HCT116 (cell line): ENCODE measurements around the gene FLACC1. TPM values are rescaled to one million over a fixed set of nuclear protein-coding genes. Genes with fewer than 3 reads are reported as not detected.

ENCODE experiments used
- ATAC-seq: fragments of 200-7000 bp; cut with Tn5 transposase; 2 replicates; pipeline ENCODE4 v1.9.1; 2020; ENCODE audit warnings: mild to moderate bottlenecking, moderate library complexity
- BruUV-seq: library from RNA; stranded (reverse); fragments of 400-500 nt; replicated peaks from 2 replicates; lab custom pipeline; 2021; lab: Mats Ljungman, UMichigan
- CTCF ChIA-PET: fragments of 300-600 bp; sonication (Branson Sonifier 250); formaldehyde crosslinking; loops from one replicate; lab custom pipeline; 2021; ENCODE audit warnings: antibody characterized with exemption; lab: Charles Lee
- POLR2A ChIA-PET: fragments of 300-600, 350-600 bp; sonication (Branson Sonifier 250); formaldehyde crosslinking; loops from one replicate; lab custom pipeline; 2021; ENCODE audit warnings: antibody characterized with exemption; lab: Charles Lee
- RAD21 ChIA-PET, 2 experiments: fragments of 300-600 bp; sonication (Branson Sonifier 250); formaldehyde crosslinking; loops; one replicate each; lab custom pipeline; 2023; ENCODE audit warnings: low total read pairs in 2 of 2; ENCODE audit not compliant: uncharacterized antibody in 2 of 2, unreplicated experiment in 2 of 2, low non-redundant PET in 1 of 2; lab: Charles Lee
- DNase-seq: peaks from one replicate; pipeline ENCODE4 v3.0.0-alpha.2; 2010; ENCODE audit warnings: low read depth, low spot score
- H2AFZ ChIP-seq: fragments of 200-600 bp; shearing (Covaris generic), sonication (generic); 2 replicates; pipeline ENCODE4 v1.6.1; 2017; ENCODE audit warnings: low read depth, mixed run types, mixed read lengths, antibody characterized with exemption, low read length; ENCODE audit not compliant: poor library complexity, severe bottlenecking
- H3K27ac ChIP-seq: 2 replicates; pipeline ENCODE4 v1.5.1; 2012; ENCODE audit warnings: low read depth, low read length
- H3K27me3 ChIP-seq: fragments of 200-600 bp; sonication (generic); 2 replicates; pipeline ENCODE4 v1.6.1; 2016; ENCODE audit warnings: mixed run types, low read length, mixed read lengths; ENCODE audit not compliant: insufficient read depth
- H3K36me3 ChIP-seq, 2 experiments: fragments of 200-500 bp in 1 of 2; fragments of 200-600 bp in 1 of 2; sonication (Bioruptor generic) in 1 of 2; sonication (generic) in 1 of 2; 2 replicates each; pipeline versions ENCODE4 v1.5.1 to v1.6.1; 2014 to 2016; ENCODE audit warnings: low read length in 2 of 2, inconsistent platforms in 1 of 2, mixed read lengths in 1 of 2, mixed run types in 1 of 2; ENCODE audit not compliant: insufficient read depth in 2 of 2, control insufficient read depth in 1 of 2
- H3K4me1 ChIP-seq, 2 experiments: fragments of 200-600 bp in 1 of 2; sonication (generic) in 1 of 2; 2 replicates each; pipeline versions ENCODE4 v1.5.1 to v1.6.1; 2012 to 2017; ENCODE audit warnings: low read length in 2 of 2, inconsistent platforms in 1 of 2, mild to moderate bottlenecking in 1 of 2, mixed read lengths in 1 of 2, mixed run types in 1 of 2, moderate library complexity in 1 of 2; ENCODE audit not compliant: insufficient read depth in 2 of 2, control insufficient read depth in 1 of 2
- H3K4me2 ChIP-seq: fragments of 200-600 bp; sonication (generic); 2 replicates; pipeline ENCODE4 v1.6.1; 2017; ENCODE audit warnings: mixed run types, low read length, mixed read lengths
- H3K4me3 ChIP-seq, 2 experiments: fragments of 200-600 bp in 1 of 2; sonication (generic) in 1 of 2; replicated peaks in 1 of 2; 2 replicates each; pipeline ENCODE4 v1.5.1; 2011 to 2016; ENCODE audit warnings: low read length in 2 of 2, control low read depth in 1 of 2, low read depth in 1 of 2, mild to moderate bottlenecking in 1 of 2, mixed read lengths in 1 of 2, mixed run types in 1 of 2
- H3K79me2 ChIP-seq: fragments of 200-600 bp; sonication (generic); 2 replicates; pipeline ENCODE4 v1.6.1; 2017; ENCODE audit warnings: mild to moderate bottlenecking, mixed run types, low read length, moderate library complexity, mixed read lengths; ENCODE audit not compliant: insufficient read depth
- H3K9ac ChIP-seq: fragments of 200-600 bp; sonication (generic); 2 replicates; pipeline ENCODE4 v1.6.1; 2016; ENCODE audit warnings: low read length, mixed read lengths
- H3K9me2 ChIP-seq: fragments of 200-600 bp; sonication (generic), shearing (Covaris generic); 2 replicates; pipeline ENCODE4 v1.6.1; 2017; ENCODE audit warnings: mixed run types, mild to moderate bottlenecking, moderate library complexity; ENCODE audit not compliant: insufficient read depth
- H3K9me3 ChIP-seq, 2 experiments: fragments of 200-500 bp in 1 of 2; fragments of 200-600 bp in 1 of 2; sonication (Bioruptor generic) in 1 of 2; sonication (generic) in 1 of 2; 2 replicates each; pipeline ENCODE4 v1.6.1; 2014 to 2017; ENCODE audit warnings: low read length in 2 of 2, mixed read lengths in 2 of 2, inconsistent platforms in 1 of 2, low read depth in 1 of 2, mild to moderate bottlenecking in 1 of 2, mixed run types in 1 of 2, moderate library complexity in 1 of 2; ENCODE audit not compliant: control insufficient read depth in 1 of 2, insufficient read depth in 1 of 2
- H4K20me1 ChIP-seq: fragments of 200-600 bp; sonication (generic), shearing (Covaris generic); 2 replicates; pipeline ENCODE4 v1.6.1; 2017; ENCODE audit warnings: mixed run types, mild to moderate bottlenecking, moderate library complexity; ENCODE audit not compliant: insufficient read depth
- ATF3 ChIP-seq: IDR thresholded peaks from 2 replicates; pipeline ENCODE4 v1.6.1; 2012
- CTCF ChIP-seq, 3 experiments: fragments of 200-600 bp in 1 of 3; sonication (generic) in 1 of 3; IDR thresholded peaks in 2 of 3; conservative IDR thresholded peaks in 1 of 3; 2 replicates each; pipeline ENCODE4 v1.5.1; 2012 to 2017; ENCODE audit warnings: low read depth in 2 of 3, low read length in 2 of 3, antibody characterized with exemption in 1 of 3, borderline replicate concordance in 1 of 3, control low read depth in 1 of 3, mild to moderate bottlenecking in 1 of 3, mixed read lengths in 1 of 3, mixed run types in 1 of 3, moderate library complexity in 1 of 3; ENCODE audit not compliant: insufficient read depth in 1 of 3
- EGR1 ChIP-seq: IDR thresholded peaks from 2 replicates; pipeline ENCODE4 v1.6.1; 2012; ENCODE audit warnings: low read depth
- ELF1 ChIP-seq: IDR thresholded peaks from 2 replicates; pipeline ENCODE4 v1.6.1; 2012; ENCODE audit warnings: low read depth, borderline replicate concordance
- EZH2 ChIP-seq: fragments of 200-600 bp; sonication (generic); IDR thresholded peaks from 2 replicates; pipeline ENCODE4 v1.6.1; 2017; ENCODE audit warnings: antibody characterized with exemption, mixed run types
- EZH2phosphoT487 ChIP-seq: fragments of 200-600 bp; IDR thresholded peaks from 2 replicates; pipeline ENCODE4 v1.6.1; 2018; ENCODE audit warnings: antibody characterized with exemption, borderline replicate concordance
- JUND ChIP-seq: IDR thresholded peaks from 2 replicates; pipeline ENCODE4 v1.6.1; 2012
- POLR2A ChIP-seq: IDR thresholded peaks from 2 replicates; pipeline ENCODE4 v1.7.0; 2011; ENCODE audit warnings: borderline replicate concordance; ENCODE audit not compliant: insufficient read depth, insufficient read length; ENCODE audit errors: extremely low read depth
- REST ChIP-seq: IDR thresholded peaks from 2 replicates; pipeline ENCODE4 v1.6.1; 2012; ENCODE audit warnings: low read depth
- TCF7L2 ChIP-seq: IDR thresholded peaks from 2 replicates; pipeline ENCODE4 v1.7.0; 2011; ENCODE audit warnings: borderline replicate concordance, inconsistent platforms; ENCODE audit not compliant: insufficient read depth, insufficient read length; ENCODE audit errors: extremely low read depth
- ZBTB33 ChIP-seq: IDR thresholded peaks from 2 replicates; pipeline ENCODE4 v1.6.1; 2011; ENCODE audit warnings: mild to moderate bottlenecking, low read length, moderate library complexity; ENCODE audit not compliant: insufficient replicate concordance; ENCODE audit errors: extremely low read depth
- ZFX ChIP-seq: fragments of 450-650 bp; IDR thresholded peaks from 2 replicates; pipeline ENCODE4 v1.6.1; 2017
- ZNF274 ChIP-seq: fragments of 200-500 bp; sonication (Bioruptor generic); IDR thresholded peaks from 2 replicates; pipeline ENCODE4 v1.6.1; 2014; ENCODE audit warnings: mild to moderate bottlenecking, low read depth, low read length, inconsistent platforms
- intact Hi-C: fragments of 100-400 bp; cut with micrococcal nuclease; formaldehyde crosslinking; loops from 2 replicates; pipeline ENCODE4 v1.10.0; 2022
- total RNA-seq: library from RNA; stranded (reverse); gene quantifications from one replicate; pipeline ENCODE4 v1.2.1, GENCODE V29; 2021; ENCODE audit not compliant: unreplicated experiment

FLACC1 gene
- total RNA-seq, 1 experiment from 2014 or later: 0.74 TPM

GRCh38 chr2:201378496-201379397 lies 21.6 kb upstream of the FLACC1 start:
- H3K4me1 ChIP-seq: peaks cover 0 to 5% of the 10 kb centered on the region in 2 experiments; a peak in 1 of 4 replicates
- TF ChIP-seq ZFX (no peak), POLR2A (no peak), EZH2phosphoT487 (no peak), ATF3 (no peak), JUND (no peak), ELF1 (no peak), EZH2 (no peak), ZNF274 (no peak), ZBTB33 (no peak), REST (no peak), EGR1 (no peak), CTCF (IDR thresholded peaks at IDR 0.05 in 2 of 3, conservative IDR thresholded peaks at IDR 0.05 in 1 of 3; ENCODE audit: borderline replicate concordance in 1 of 3, insufficient read depth in 1 of 3, low read depth in 2 of 3, low read length in 2 of 3) (no peak), TCF7L2 (no peak)
- no peak overlapping the region for H3K4me3 ChIP-seq
- H3K9me2 ChIP-seq: no peaks in the 10 kb centered on the region
- no peak overlapping the region for H2AFZ ChIP-seq
- no TSS peak for BruUV-seq
- no peak overlapping the region for H3K4me2 ChIP-seq
- no peak overlapping the region for H3K9ac ChIP-seq
- CTCF ChIA-PET: no interaction called here
- no peaks in the 10 kb centered on the region; a peak in 1 of 4 replicates for H3K9me3 ChIP-seq
- H3K27me3 ChIP-seq: no peaks in the 10 kb centered on the region
- POLR2A ChIA-PET: no interaction called here
- RAD21 ChIA-PET: no interaction called here
- intact Hi-C loops: no loop called here
- ATAC-seq (no peak), DNase-seq (no peak)
- no peaks in the 10 kb centered on the region for H3K36me3 ChIP-seq
- H4K20me1 ChIP-seq: no peaks in the 10 kb centered on the region
- no peak overlapping the region for H3K27ac ChIP-seq
- no peaks in the 10 kb centered on the region for H3K79me2 ChIP-seq
